Chondrocyte (in vitro differentiated cells): ENCODE measurements around the gene TMEM132D. TPM values are rescaled to one million over a fixed set of nuclear protein-coding genes. Genes with fewer than 3 reads are reported as not detected.

ENCODE experiments used
- DNase-seq: peaks from one replicate; pipeline ENCODE4 v3.0.0; 2021; ENCODE audit warnings: mixed read lengths, low spot score
- H3K27ac Mint-ChIP-seq: one replicate; pipeline ENCODE4 v1.8.0; 2021; ENCODE audit warnings: mild to moderate bottlenecking, moderate library complexity, mixed read lengths; ENCODE audit not compliant: unreplicated experiment
- H3K27me3 Mint-ChIP-seq: 2 replicates; pipeline ENCODE4 v1.8.0; 2021; ENCODE audit warnings: low read depth, mixed read lengths
- H3K36me3 Mint-ChIP-seq: 2 replicates; pipeline ENCODE4 v1.8.0; 2021; ENCODE audit warnings: low read depth, mixed read lengths
- H3K4me1 Mint-ChIP-seq: 2 replicates; pipeline ENCODE4 v1.8.0; 2021; ENCODE audit warnings: low read depth, mild to moderate bottlenecking, mixed read lengths
- H3K4me3 Mint-ChIP-seq: one replicate; pipeline ENCODE4 v1.8.0; 2021; ENCODE audit warnings: mild to moderate bottlenecking, moderate library complexity, mixed read lengths; ENCODE audit not compliant: unreplicated experiment
- H3K9me3 Mint-ChIP-seq: 2 replicates; pipeline ENCODE4 v1.8.0; 2021; ENCODE audit warnings: low read depth, mixed read lengths
- CTCF ChIP-seq: fragments of 200-600 bp; sonication (generic); IDR thresholded peaks from 2 replicates; pipeline ENCODE4 v1.5.0; 2021; ENCODE audit warnings: antibody characterized with exemption, mild to moderate bottlenecking, moderate library complexity
- total RNA-seq: library from RNA; stranded (reverse); gene quantifications from 3 replicates; pipeline ENCODE4 v1.2.1, GENCODE V29; 2021

Gene TMEM132D
- total RNA-seq, 1 donor from 2014 or later: 3.1 TPM

GRCh38 chr12:129790331-129790730, 113.5 kb downstream of the TMEM132D start:
- no peak for TF ChIP-seq CTCF
- Mint-ChIP-seq H3K9me3 (peaks cover 8% of the 10 kb centered on the region), H3K4me1 (peaks cover 19% of the 10 kb centered on the region), H3K27ac (no peak overlapping the region), H3K4me3 (no peak overlapping the region), H3K36me3 (peaks cover 2% of the 10 kb centered on the region), H3K27me3 (no peaks in the 10 kb centered on the region)
- DNase-seq: no peak

DNA sequence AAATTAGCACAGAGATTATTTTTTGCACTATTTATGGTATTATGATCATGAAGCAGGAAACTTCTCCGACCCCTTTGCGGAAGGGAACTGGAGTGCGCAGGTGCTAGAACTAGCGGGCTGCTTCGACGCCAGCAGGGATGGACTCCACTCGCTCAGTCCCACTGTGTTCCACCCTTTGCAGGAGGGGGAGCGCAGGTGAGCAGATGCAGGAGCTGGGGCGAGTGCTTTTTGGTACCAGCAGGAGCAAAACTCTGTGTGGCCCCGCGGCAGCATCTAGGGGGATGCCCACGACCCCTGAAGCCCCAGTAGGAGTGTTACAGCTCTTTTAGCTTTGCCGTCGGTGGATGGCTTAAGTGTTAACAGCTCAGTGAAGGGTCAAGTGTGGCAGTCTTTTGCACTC, 113.9 kb downstream of the TMEM132D start:
- no peak for TF ChIP-seq CTCF
- Mint-ChIP-seq H3K4me1 (peaks cover 19% of the 10 kb centered on the region), H3K9me3 (peaks cover 8% of the 10 kb centered on the region), H3K4me3 (no peak overlapping the region), H3K27ac (no peak overlapping the region), H3K36me3 (peaks cover 2% of the 10 kb centered on the region), H3K27me3 (no peaks in the 10 kb centered on the region)
- DNase-seq: no peak

DNA sequence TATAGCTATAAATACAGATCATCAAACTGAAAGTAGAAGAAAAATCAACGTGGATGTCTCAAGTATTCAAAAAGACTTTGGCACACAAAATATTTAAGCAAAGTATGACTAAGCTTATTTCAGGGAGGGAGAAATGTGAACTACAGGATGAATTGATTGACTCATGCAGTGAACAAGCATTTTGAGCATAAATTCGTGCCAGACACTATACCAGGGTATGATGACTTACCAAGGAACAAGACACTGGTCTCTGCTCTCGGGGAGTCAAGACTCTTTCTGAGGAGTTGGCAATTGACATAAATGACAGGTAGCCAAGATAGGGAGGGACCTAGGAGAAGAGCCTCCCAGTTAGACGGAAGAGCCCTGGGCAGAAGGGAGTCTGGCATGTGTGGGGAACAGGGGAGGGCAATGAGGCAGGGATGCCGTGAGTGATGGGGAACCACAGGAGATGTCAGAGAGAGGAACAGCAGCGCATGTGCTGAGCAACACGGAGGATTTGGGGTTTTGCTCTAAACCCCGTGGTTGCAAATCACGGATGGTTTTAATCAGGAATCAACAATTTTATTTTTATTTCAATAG, 115.2 kb downstream of the TMEM132D start:
- peak overlapping the region; percentile 37 for H3K4me3 Mint-ChIP-seq
- DNase-seq: no peak
- H3K36me3 Mint-ChIP-seq: peaks cover 2% of the 10 kb centered on the region
- peak overlapping the region; percentile 90 for H3K27ac Mint-ChIP-seq
- H3K4me1 Mint-ChIP-seq: peaks cover 28% of the 10 kb centered on the region
- no peak for TF ChIP-seq CTCF
- no peaks in the 10 kb centered on the region for H3K27me3 Mint-ChIP-seq
- H3K9me3 Mint-ChIP-seq: peaks cover 8% of the 10 kb centered on the region

DNA sequence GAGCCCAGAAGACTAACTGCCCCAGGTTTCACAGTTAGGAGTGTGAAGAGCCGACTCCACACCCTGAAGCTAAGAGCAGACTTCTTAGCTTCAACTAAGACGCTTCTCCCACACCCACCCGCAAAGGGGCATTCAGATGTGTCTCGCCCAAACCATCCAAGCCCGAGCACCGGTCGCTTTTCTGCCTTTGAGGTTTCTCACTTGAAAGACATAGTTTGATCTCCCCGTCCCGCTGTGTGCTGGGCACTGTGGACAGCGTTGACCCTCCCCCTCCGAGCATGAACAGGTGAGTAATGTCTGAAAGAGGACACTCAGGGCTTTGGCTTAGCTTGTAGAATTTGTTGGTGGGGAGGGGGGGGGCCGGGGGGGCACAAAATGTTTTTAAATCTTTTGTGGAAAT, 123.8 kb downstream of the TMEM132D start:
- TF ChIP-seq CTCF: no peak
- Mint-ChIP-seq H3K4me1 (peaks cover 10% of the 10 kb centered on the region), H3K9me3 (no peaks in the 10 kb centered on the region), H3K4me3 (no peak overlapping the region), H3K27me3 (no peaks in the 10 kb centered on the region), H3K27ac (no peak overlapping the region), H3K36me3 (no peaks in the 10 kb centered on the region)
- no peak for DNase-seq

DNA sequence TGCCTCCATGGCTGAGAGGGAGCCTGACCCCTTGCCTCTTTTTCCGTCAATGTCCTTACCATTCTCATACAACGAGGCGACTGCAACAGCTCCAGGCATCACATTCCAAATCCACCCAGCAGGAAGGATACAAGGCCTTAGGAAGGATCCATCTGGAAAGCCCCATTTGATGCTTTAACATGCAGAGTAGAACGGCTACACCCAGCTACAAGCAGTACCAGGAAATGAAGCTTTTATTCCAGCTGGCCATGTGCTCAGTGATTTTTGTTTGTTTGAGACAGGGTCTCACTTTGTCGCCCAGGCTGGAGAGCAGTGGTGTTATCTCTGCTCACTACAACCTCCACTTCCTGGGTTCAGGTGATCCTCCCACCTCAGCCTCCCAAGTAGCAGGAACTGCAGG, 124.8 kb downstream of the TMEM132D start:
- no peak for DNase-seq
- Mint-ChIP-seq H3K27me3 (no peaks in the 10 kb centered on the region), H3K36me3 (no peaks in the 10 kb centered on the region), H3K27ac (no peak overlapping the region), H3K4me1 (peaks cover 5% of the 10 kb centered on the region), H3K9me3 (no peaks in the 10 kb centered on the region), H3K4me3 (no peak overlapping the region)
- no peak for TF ChIP-seq CTCF
